HG03097 (cell line): ENCODE results near the gene SH3RF3.
A peak's percentile ranks its signal among the peaks of the same experiment; 100 is the strongest.

ENCODE experiments used
- ATAC-seq: cut with Tn5 transposase; IDR thresholded peaks from one replicate; pipeline ENCODE4 v1.9.1; 2021; ENCODE audit not compliant: unreplicated experiment, low FRiP score

SH3RF3 gene

DNA sequence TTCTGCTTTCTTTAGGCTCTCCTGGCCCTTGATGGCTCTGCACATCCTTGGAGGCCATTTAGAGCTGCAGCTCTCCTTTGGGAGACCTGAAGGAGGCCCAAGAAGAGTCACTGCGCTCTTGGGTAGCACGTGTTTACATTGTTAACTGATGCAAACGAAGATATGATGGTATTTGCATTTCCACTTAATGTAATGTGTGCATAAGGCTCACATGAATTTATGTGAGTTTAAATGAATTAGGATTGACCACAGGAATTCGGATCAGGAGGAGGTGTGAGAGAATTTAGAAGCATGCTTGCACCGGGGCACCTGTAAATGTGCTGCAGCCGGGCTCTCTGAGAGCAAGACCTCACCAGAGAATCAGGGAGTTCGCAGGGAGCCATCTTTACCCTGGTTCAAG lies 7.5 kb downstream of the SH3RF3 start:
- no peak for ATAC-seq

DNA sequence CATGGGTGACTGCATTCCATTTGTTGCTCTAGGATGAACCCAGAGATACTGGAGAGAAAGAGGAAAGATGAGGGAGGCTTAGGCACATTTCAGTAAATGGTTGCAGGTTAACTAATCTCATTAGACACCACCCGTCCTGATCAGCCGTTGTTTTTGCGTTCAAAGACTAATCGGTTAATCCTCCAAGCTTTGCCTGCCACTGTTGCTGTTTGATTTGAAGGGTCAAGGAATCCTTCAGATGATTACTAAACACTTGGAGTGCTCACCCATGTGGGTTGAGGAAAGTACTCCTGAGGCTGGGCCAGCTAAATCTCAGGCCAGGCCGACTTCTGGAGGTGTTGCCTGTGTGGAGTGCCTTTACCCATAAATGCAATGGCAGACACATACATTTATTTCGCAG lies 8.6 kb downstream of the SH3RF3 start:
- ATAC-seq: no peak

DNA sequence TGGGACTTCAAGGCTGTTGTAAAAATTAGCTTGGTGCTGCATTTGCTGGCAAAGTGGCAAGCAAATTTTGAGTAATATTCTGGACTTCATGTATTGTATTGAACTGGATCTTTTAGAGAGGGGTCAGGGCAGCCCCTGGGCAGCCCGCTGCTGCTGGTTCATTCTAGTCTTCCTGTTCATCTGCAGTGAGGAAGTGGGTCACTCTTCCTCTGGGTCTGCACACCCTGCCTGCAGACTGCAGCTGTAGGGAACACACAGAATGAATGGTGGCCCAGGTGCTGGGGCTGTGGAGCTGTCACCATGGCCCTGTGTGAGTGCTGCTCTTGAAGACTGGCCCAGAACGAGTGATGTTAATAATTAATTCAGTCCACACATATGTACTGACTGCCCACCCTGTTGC lies 9.4 kb downstream of the SH3RF3 start:
- no peak for ATAC-seq

DNA sequence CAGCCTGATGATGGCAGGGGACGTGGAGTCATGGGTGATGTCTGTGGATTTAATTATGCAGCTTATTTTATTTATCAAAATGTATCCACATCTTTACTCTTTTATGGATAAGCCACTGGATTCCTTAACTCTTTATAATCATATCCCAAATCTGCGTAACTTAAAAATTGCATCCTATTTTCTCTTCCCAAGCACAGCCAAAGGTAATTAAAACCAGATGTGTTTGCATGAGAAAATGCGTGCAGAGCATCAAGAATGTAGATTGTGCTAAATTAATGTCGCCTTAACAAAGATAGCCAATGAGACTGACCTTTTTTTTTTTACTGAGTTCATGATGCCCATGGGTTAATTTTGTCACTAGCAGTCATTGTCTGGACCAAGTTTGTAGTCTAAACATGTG lies 10.0 kb downstream of the SH3RF3 start:
- ATAC-seq: no peak

DNA sequence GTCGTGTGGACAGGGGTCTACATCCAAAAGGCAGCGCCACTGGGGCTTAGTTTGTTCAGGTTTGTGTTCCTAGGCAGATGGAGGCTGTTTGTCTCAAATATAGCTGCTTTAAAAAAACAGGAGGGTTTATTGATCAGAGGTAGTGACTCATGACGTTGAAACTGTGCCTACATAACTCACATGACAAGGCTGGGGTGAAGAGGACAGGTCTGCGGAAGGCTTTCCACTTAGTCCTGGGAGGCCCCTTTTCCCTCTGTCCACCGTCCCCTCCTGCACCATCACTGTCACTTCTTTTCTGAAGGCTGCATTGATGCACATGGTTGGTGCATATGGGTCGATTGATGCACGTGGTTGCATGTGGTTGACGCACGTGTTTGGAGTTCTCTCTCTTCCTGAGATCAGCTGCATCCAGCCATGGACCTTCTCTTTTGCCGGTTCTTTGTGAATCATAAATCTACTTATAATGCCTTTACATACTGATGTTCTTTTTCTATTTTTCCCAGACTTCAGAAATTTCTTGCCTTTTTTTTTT lies 10.9 kb downstream of the SH3RF3 start:
- ATAC-seq: no peak

DNA sequence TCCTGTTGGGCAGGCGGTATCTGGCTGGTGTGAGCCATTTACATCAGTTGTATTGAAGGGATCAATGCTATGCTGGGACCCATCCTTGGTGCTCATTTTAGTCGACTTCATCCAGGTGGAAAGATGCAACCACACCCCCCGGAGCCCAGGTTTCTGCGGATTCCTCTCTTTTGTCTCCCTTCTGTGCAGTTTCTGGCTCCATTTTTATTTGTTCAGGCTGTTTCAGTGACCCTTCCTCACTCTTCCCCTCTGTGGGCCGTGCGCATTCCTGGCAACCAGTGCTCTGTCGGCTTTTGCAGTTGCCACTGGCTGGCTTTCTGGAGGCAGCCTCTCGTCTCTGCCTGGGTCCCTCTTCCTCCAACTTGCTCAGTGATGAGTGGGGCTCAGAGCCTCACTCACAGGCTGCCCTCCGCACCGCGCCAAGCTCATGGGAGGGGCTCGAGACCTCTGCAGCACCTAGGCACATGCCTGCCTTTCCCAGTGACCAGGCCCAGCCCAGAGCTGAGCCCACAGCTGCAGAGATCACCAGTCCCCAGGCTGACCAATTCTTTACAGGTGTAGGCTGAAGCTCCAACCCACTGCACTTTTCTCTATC lies 12.1 kb downstream of the SH3RF3 start:
- ATAC-seq: no peak

DNA sequence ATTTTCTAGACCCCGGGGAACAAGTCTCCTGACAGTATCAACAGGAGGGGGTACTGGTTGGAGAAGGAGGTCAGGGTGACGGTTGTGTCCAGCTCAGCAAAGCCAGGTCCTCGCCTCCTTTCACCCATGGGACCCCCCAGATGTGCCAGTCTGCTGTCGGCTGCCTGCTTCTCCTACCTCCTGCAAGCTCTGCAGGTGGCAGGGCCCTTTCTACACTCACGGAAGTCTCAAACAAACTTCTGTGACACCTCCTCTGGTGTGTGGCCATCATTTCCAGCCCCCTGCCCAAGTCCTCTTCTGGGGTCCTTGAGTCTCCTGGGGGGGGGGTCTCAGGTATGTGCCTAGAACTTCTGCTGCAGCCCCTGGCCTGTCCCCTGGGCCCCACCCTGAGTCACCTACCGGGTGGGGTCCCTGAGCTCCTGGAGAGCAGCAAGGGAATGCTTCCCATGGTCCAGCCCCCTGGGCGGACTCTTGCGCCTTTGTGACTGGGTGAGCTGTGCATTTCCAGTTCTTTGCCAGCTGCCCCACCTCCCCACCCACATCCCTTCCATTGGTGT lies 12.8 kb downstream of the SH3RF3 start:
- no peak for ATAC-seq

DNA sequence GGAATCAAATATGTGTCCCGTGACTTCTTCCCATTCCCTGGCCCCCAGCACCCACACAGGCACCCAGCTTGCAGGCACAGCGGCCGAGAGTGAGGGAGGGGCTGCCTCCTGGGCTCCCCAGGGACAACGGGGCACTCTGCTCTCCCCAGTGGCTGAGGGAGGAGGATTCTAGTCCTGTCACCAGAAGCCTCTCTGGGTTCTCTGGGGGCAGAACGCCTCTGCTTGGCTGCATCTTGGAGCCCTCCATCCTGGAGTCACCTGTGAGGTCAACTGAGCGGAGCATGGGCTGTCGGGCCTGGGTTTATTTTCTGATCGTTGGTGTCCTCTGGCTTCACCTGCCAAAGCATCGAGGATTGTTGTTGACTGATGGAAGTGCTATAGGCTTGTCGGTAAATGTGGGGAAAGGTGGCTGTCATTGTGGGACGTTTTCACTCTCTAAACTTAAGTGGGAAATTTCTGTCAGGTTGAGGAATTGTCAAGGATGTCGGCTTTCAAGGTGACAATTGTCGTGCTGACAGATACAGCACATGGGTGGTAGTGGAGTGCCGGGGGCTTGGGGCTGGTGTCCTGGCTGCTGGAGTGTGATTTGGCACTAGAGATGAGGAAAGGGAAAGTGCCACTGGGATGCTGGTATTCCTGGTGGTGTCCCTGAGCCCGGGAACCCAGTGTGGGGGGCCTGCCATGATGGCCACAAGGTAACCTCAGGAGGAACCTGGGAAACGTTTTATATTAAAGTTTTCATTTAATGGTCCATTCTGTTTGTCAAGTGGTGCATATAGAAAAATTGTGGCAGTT lies 13.6 kb downstream of the SH3RF3 start:
- ATAC-seq: no peak

DNA sequence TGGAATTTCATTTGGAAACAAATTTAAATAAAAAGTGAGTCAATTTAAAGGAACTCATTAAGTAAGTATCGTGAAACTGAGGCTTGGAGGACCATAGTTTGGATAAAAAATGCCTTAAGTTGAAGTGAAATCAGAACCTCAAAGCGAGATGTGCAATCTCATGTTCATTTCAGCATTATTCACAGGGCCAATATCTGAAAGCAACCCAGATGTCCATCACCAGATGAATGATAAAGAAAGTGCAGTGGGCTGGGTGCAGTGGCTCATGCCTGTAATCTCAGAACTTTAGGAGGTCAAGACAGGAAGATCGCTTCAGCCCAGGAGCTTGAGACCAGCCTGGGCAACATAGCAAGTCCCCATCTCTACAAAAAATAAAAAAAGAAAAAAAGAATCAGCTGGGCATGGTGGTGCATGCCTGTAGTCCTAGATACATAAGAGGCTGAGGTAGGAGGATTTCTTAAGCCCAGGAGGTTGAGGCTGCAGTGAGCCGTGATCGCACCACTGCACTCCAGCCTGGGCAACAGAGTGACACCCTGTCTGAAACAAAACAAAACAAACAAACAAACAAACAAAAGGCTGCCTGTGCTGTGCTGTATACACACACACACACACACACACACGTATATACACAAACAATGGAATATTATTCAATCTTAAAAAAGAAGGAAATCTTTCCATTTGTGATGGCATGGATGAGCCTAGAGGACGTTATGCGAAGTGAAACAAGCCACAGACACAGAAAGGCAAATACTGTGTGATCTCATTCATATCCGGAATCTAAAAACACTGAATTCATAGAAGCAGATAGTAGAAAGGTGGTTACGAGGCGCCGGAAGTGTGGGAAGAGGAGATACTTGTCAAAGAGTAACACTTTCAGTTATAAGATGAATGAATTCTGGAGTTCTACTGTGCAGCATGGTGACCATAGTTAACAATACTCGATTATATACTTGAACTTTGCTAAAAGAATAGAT lies 14.5 kb downstream of the SH3RF3 start:
- ATAC-seq: peak; percentile 65

DNA sequence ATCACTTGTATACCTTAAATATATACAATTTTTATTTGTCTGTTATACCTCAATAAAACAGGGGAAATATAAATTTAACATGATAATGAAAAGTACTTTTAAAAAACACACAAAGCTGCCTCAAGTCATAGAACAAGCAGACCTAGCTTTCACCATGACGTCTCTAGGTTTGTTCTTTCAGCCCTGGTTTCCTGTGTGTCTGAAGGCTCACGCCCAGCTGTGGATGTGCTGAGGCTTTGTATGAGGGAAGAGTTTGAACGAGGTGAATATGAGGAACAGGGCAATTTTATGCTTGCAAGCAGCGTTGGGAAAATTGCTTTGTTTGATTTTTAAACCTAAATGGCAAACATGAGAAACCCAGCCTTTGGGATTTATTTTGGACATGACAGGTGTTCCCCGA lies 15.3 kb downstream of the SH3RF3 start:
- ATAC-seq: peak; percentile 45

DNA sequence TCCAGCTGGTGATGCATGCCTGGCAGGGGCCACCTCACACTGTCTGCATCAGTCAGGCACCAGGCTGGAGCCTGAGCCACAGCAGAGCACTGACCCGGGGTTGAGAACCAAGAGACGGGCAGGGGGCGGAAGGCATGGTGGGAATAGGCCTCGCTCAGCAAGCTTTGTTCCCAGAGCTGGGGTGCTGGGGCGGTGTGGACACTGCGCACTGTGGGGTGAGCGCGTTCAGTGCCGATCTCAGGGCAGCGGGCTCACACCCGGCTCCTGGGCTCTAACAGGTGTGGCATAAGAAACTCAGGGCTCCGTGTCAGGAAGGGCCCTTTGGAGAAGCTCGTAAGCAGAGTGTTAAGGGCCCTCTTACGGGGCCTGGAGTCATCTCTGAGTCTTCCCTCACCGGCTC lies 15.7 kb downstream of the SH3RF3 start:
- no peak for ATAC-seq

DNA sequence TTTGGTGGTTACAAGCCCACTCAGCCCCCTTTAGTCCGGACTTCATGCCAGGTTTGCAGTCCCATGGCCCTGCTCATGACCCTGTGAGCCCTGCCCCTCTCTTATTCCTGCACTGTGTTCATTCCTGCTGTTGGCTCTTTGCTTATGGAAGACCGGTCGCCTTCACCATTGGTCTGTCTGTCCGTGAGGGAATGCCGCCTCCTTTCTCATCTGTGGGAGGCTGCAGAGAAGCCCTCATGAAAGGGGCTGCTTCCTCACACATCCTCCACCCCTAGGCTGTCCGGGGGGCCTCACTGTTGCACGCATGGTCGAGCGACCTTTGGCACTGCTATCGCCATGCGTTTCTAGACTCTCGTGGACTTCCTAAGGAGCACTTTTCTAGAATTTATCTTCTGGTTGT lies 16.3 kb downstream of the SH3RF3 start:
- ATAC-seq: no peak

DNA sequence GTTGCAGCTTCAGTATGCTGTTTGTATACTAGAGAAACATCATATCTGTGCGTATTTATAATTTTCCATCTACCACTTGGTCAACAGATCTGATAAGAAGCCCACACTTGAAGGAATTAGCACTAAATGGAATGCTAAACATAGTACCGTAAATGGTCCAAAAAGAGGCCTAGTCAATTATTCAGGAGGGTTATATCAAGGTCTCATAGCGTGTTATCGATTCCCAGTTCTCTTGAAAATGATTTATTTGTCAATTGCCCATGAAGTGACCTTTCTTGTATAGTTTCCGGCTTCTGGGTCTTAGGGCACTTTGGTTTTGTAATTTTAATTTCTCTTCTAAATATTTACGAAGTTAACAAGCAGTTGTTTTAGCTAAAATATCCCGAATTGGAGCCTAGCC lies 18.4 kb downstream of the SH3RF3 start:
- ATAC-seq: no peak

DNA sequence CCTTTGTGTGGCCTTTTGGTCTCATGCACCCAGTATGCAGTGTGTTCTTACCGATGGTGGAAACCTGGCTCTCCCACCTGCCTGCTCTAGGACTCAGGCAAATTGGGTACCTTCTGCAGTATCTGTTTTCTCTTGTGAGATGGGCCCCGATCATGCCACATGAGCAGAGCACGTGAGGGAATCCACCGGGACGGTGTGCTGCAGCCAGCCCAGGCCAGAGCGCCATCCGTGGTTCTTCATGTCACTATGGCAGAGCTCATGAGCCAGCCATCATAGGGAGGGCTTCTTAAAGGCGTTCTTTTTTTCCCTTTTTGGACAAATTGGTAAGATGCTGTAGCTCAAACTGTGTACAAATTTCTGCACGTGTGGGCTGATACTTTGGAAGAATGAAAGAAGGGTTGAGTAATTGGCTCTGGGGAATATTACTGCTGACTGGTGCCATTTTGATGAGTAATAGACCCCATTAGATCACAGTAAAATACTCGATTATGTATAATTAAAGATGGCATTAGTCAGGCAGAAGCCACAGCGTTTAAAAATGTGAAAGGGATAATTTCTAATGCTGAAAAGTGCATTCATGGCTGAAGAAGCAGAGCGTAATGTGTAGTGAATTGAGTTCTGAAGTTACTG lies 19.2 kb downstream of the SH3RF3 start:
- ATAC-seq: no peak

DNA sequence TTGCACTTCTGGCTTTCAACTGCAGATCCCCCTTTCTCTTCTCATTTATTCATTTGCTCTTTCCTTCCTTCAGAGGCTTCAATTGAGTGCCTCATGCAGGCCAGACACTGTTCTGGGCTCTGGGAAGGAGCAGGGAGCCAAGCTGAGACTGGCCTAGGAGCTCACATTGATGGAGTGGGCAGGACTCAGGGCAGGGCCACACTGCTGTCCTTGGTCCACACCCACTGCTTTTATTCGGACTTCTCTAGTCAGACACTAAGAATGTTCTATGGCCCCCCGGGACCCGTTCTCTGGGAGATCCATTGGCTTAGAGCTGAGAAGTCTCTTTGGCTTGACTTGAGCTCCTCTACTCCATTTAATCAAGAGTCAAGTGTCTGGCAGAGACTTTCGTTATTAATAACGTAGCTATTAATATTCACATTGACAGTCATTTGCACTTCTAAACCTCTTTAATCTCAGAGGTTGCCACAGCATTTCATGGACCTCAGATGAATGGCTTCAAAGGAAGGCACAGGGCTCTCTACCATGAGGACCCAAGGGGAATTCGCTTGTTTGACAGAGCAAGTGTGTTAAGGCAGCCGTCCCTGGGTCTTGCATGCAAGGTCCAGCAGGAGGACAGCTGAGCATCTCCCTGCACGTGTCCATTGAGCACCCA lies 20.1 kb downstream of the SH3RF3 start:
- no peak for ATAC-seq

DNA sequence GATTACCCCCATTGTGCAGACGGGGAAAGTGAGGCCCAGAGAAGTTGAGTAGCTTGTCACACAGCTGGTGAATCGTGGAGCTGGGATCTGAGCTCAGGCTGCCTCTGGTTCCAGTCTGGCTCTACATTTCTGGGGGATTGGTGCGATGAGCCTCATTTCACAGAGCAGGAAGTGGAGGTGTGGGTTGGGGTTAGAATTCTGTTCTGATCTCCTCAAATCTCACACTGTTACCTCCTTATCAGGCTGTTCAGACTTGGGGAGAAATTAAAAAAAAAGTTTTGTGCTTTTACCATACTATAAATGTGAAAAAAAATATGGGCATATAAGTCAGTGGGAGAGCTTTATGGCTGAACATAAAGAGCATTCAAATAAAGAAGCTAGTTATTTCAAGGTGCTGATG lies 21.6 kb downstream of the SH3RF3 start:
- ATAC-seq: no peak

DNA sequence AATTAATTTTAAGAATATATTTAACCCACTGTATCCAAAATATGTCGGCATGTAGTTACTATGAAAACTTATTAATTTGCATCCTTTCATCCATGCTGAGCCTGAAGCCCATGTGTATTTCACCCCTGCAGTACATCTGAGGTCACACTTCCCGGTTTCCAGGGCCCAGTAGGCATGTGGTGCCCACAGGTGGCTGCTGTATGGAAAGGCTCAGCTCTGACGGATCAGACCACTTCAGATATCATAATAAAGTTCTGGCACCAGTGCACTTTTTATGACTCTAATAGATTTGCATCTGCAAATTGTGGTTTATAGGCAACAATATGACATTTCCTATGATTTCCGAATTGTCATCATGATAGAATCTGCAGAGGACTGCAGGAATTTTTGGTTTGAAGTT lies 22.5 kb downstream of the SH3RF3 start:
- ATAC-seq: no peak

DNA sequence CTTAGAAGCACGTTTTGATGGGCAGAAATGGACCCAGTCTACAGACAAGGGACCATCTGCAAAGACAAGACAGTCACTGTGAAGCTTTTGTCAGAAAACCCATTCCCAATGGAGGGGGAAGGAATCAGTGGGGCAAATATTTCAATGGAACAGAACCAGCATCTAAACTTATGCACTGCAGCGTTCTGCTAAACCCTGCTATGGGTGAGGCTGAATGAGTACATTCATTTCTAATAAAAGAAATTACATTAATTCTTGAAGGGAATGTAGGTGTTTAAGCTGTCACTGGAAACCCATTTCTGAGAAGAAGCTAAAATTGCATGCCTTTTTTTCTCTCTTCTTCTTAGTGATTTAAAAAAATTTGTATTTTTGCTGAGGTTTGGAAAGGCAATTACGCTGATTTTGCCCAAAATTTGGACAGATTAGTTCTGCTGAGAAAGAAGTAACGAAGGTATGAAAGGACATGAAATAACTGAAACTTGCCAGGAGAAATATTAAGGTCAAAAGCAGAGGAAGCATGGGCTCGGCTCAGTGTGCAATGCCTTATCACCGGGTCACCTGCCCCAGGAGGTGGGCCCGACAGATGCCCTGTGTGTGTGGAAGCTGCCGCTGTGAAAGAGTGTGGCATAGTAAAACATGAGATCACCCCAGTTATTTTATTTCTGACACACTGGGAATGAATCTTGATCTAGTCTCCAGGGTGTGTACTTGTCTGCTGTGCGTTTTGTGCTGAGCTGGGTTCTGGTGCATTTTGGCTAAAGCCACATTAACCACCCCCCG lies 24.2 kb downstream of the SH3RF3 start:
- ATAC-seq: no peak

DNA sequence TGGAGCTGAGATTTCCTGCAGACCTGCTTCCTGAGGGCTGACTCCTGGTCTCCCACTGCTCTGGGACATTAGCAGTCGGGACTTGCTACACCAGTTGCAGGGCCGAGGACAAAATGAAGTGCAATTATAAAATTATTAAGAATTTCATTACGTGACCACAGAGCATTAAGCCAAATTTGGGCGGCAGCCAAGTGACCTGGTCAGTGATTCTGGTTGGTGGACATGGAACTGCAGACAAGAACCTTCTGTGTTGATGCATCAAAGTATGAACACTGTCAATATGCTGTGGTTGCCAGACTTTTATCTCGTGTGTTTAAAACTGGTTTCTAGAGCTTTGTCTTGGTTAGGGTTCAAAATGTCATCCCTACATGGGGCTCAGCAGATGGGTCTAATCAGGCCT lies 24.8 kb downstream of the SH3RF3 start:
- no peak for ATAC-seq
